Ovary (tissue), 3 donors: ENCODE results near the gene PCGF3.

Source experiments
- CTCF ChIP-seq, 3 donors: fragments of 450-650 bp in 2 of 3; fragments of 200-600 bp in 1 of 3; IDR thresholded peaks; one replicate each; pipeline versions ENCODE4 v1.5.1 to v1.8.0; 2016 to 2022; ENCODE audit warnings: antibody characterized with exemption in 3 of 3, mild to moderate bottlenecking in 1 of 3
- POLR2A ChIP-seq: fragments of 450-650 bp; IDR thresholded peaks from one replicate; pipeline ENCODE4 v1.6.1; 2017; ENCODE audit warnings: antibody characterized with exemption, mild to moderate bottlenecking, moderate library complexity
- donor health status: DM: no; HTN: no; CAD: no.

GRCh38 chr4:781493-782216 lies 76.0 kb downstream of the PCGF3 start:
- TF ChIP-seq CTCF (IDR thresholded peaks at IDR 0.05): no peak
- TF ChIP-seq POLR2A: peak; percentile 92
